Erythroblast (primary cell): ENCODE data around the gene IRX2.

Experiments used
- GATA1 ChIP-seq: IDR thresholded peaks from 2 replicates; pipeline ENCODE4 v1.6.1; 2011; ENCODE audit warnings: low read depth, mild to moderate bottlenecking, control low read depth, low read length, moderate library complexity
- POLR2A ChIP-seq: IDR thresholded peaks from 2 replicates; pipeline ENCODE4 v1.6.1; 2011; ENCODE audit warnings: mild to moderate bottlenecking, low read length

- TF ChIP-seq POLR2A (no peak), GATA1 (no peak)
These were observed 32.1 kb downstream of the IRX2 start for GRCh38 chr5:2719332-2719731.
